Nephron (organoid): ENCODE results near the gene RASA3.
"Not testable (repeated sequence)": the region's sequence is repeated elsewhere in the genome, so short reads cannot be mapped to it uniquely, and the experiment has no call there.

Experiments
- H3K27ac Mint-ChIP-seq, 3 experiments: 2 replicates each; pipeline ENCODE4 v1.8.0; 2020; ENCODE audit warnings: mixed read lengths in 3 of 3, mild to moderate bottlenecking in 2 of 3, moderate library complexity in 1 of 3
- H3K27me3 Mint-ChIP-seq: 2 replicates; pipeline ENCODE4 v1.8.0; 2021; ENCODE audit warnings: low read depth, mild to moderate bottlenecking, moderate library complexity, mixed read lengths
- H3K36me3 Mint-ChIP-seq: 2 replicates; pipeline ENCODE4 v1.8.0; 2020; ENCODE audit warnings: low read depth, mixed read lengths
- H3K4me1 Mint-ChIP-seq: 2 replicates; pipeline ENCODE4 v1.8.0; 2020; ENCODE audit warnings: mixed read lengths
- H3K4me3 Mint-ChIP-seq, 3 experiments: 2 replicates each; pipeline ENCODE4 v1.8.0; 2020; ENCODE audit warnings: mild to moderate bottlenecking in 3 of 3, mixed read lengths in 3 of 3, moderate library complexity in 2 of 3
- H3K9me3 Mint-ChIP-seq: 2 replicates; pipeline ENCODE4 v1.8.0; 2020; ENCODE audit warnings: mixed read lengths
- TF ChIP-seq, protein P1 (sequence below), 3 experiments: fragments of 200-600 bp; sonication (generic); IDR thresholded peaks; one replicate each; pipeline ENCODE4 v1.5.0; 2021; ENCODE audit warnings: antibody characterized with exemption in 3 of 3; ENCODE audit not compliant: unreplicated experiment in 3 of 3

Gene RASA3

DNA sequence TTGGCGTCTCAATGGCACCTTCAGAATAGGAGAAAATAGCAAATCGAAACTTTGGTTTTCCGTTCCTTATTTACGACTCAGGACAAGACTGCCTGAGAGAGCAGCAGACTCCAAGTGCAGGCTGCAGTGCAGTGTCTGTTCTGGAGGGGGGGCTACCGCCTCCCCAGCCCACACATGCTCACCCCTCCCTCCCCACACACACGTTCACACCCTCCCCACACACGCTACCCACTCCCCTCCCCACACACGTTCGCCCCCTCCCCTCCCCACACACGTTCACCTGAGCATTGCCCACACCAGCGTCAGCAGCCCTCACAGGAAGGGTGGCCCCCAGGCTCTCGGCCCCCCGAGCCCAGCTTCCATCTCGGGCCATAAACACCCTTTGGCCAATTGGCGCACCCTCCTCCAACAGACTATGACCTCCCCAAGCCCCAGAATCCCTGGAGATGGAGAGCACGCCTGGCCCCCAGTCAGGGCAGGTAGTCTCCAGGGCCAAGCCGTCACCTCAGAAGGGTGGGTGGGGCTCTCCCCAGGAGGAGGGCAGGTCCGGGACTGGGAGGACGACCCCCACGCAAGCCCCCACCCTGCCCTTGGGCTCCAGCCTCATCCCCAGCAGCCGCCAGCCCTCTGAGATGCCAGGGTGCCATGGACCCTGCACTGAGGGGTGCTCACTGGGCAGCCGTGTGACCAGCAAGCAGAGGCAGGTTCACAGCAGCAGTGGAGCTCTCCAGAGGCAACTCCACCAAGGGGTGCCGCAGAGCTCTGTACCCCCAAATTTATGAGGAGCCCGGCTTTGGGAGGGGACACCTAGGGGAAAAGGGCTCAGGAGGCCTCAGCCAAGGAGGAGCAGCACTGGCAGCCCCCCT, 27.5 kb downstream of the RASA3 start:
- H3K36me3 Mint-ChIP-seq, result no peaks in the 10 kb centered on the region
- H3K9me3 Mint-ChIP-seq, result no peaks in the 10 kb centered on the region
- H3K27ac Mint-ChIP-seq, result no peak overlapping the region

DNA sequence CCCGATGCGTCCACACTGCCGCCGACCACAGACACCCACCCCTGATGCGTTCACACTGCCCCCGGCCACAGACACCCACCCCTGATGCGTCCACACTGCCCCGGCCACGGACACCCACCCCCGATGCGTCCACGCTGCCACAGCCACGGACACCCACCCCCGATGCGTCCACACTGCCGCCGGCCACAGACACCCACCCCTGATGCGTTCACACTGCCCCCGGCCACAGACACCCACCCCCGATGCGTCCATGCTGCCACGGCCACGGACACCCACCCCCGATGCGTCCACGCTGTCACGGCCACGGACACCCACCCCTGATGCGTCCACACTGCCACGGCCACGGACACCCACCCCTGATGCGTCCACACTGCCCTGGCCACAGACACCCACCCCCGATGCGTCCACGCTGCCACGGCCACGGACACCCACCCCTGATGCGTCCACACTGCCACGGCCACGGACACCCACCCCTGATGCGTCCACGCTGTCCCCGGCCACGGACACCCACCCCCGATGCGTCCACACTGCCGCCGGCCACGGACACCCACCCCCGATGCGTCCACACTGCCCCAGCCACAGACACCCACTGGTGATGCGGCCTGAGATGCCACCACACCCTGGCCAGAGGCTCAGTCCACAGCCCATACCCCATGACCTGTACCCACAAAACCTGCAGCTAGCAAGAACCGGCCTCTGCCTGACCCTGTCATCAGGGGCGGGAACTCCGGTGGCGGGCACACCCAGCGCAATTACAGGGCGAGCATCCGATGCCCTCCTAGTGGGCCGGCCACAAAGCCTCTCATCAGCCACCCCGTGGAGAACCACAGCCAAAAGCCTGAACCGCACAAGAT, 28.4 kb downstream of the RASA3 start:
- Mint-ChIP-seq H3K27ac (no peak overlapping the region), H3K4me3 (no peak overlapping the region), H3K4me1 (peaks cover 25% of the 10 kb centered on the region), H3K36me3 (no peaks in the 10 kb centered on the region), H3K9me3 (no peaks in the 10 kb centered on the region), H3K27me3 (no peaks in the 10 kb centered on the region)
- TF ChIP-seq, protein P1, sequence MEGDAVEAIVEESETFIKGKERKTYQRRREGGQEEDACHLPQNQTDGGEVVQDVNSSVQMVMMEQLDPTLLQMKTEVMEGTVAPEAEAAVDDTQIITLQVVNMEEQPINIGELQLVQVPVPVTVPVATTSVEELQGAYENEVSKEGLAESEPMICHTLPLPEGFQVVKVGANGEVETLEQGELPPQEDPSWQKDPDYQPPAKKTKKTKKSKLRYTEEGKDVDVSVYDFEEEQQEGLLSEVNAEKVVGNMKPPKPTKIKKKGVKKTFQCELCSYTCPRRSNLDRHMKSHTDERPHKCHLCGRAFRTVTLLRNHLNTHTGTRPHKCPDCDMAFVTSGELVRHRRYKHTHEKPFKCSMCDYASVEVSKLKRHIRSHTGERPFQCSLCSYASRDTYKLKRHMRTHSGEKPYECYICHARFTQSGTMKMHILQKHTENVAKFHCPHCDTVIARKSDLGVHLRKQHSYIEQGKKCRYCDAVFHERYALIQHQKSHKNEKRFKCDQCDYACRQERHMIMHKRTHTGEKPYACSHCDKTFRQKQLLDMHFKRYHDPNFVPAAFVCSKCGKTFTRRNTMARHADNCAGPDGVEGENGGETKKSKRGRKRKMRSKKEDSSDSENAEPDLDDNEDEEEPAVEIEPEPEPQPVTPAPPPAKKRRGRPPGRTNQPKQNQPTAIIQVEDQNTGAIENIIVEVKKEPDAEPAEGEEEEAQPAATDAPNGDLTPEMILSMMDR (IDR thresholded peaks at IDR 0.05; ENCODE audit: unreplicated experiment in 3 of 3), result no peak

More for the DNA sequence above, 27.5 kb downstream of the RASA3 start:
- Mint-ChIP-seq H3K27me3 (no peaks in the 10 kb centered on the region), H3K4me3 (no peak overlapping the region), H3K4me1 (peaks cover 31% of the 10 kb centered on the region)
- TF ChIP-seq, protein P1 (IDR thresholded peaks at IDR 0.05; ENCODE audit: unreplicated experiment in 3 of 3), result no peak

GRCh38 chr13:114103289-114103621, 29.2 kb downstream of the RASA3 start:
- peaks cover 25% of the 10 kb centered on the region for H3K4me1 Mint-ChIP-seq
- not testable (repeated sequence) for H3K4me3 Mint-ChIP-seq, H3K27ac Mint-ChIP-seq, H3K27me3 Mint-ChIP-seq, H3K36me3 Mint-ChIP-seq, H3K9me3 Mint-ChIP-seq

DNA sequence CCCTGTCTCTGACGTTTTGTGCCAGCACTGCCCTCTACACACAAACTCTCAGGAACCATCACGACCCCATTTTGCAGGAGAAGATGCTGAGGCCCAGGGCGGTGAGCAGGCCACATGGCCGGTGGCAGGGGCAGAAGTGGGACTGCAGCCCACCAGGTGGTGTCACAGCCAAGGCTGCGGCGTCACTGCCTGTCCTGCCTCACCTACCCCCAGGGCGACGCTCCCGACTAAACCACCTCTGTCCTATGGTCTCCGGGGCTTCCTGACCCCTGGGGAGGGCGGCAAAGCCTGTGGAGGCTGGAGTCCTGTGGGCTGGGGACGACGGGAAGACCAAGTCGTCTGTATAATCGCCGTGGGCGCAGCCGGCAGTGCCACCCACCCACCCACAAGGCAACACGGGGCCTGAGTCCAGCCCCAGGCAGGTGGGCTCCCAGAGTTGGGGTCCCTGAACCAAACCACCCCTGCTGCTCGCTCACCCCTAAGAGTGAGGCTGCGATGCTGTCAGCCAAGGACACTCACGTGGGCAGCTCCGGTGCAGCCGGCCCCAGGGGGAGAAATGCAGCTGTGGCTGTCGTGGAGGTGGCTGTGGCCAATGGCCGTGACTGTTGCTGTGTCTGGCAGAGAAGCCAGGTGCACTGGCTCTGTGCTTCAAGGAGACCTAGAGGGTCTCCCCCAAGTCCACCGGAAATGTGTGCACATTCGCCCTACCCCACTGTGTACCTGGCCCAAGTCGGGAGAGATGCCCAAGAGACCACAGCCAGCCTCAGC, 29.7 kb downstream of the RASA3 start:
- H3K27me3 Mint-ChIP-seq, result no peaks in the 10 kb centered on the region
- no peaks in the 10 kb centered on the region for H3K9me3 Mint-ChIP-seq
- TF ChIP-seq, protein P1 (IDR thresholded peaks at IDR 0.05; ENCODE audit: unreplicated experiment in 3 of 3), result no peak
- peaks cover 25% of the 10 kb centered on the region for H3K4me1 Mint-ChIP-seq
- H3K27ac Mint-ChIP-seq, result peak overlapping the region in 1 of 3 experiments; percentile 88
- no peak overlapping the region for H3K4me3 Mint-ChIP-seq
- no peaks in the 10 kb centered on the region for H3K36me3 Mint-ChIP-seq

- H3K27me3 Mint-ChIP-seq, result no peaks in the 10 kb centered on the region
- H3K36me3 Mint-ChIP-seq, result no peaks in the 10 kb centered on the region
- H3K27ac Mint-ChIP-seq, result peak overlapping the region in 2 of 3 experiments; percentile 31 to 88
- peaks cover 31% of the 10 kb centered on the region for H3K4me1 Mint-ChIP-seq
- TF ChIP-seq, protein P1 (IDR thresholded peaks at IDR 0.05; ENCODE audit: unreplicated experiment in 3 of 3), result no peak
- no peaks in the 10 kb centered on the region for H3K9me3 Mint-ChIP-seq
- no peak overlapping the region for H3K4me3 Mint-ChIP-seq
Measured at GRCh38 chr13:114102131-114102520, 30.3 kb downstream of the RASA3 start.
